HepG2 (cell line): ENCODE measurements around the gene NEDD4. TPM values are rescaled to one million over a fixed set of nuclear protein-coding genes. Genes with fewer than 3 reads are reported as not detected.
A peak's percentile ranks its signal among the peaks of the same experiment; 100 is the strongest.

ENCODE experiments used
- CENPX ChIP-seq: sonication (generic); formaldehyde crosslinking; IDR thresholded peaks from 2 replicates; pipeline ENCODE4 v1.9.0; 2021; ENCODE audit warnings: mild to moderate bottlenecking, missing genetic modification reagents, moderate library complexity
- DBP ChIP-seq: sonication (generic); formaldehyde crosslinking; IDR thresholded peaks from 2 replicates; pipeline ENCODE4 v1.4.0; 2020; ENCODE audit warnings: missing genetic modification reagents; ENCODE audit errors: not compliant biosample characterization
- ELF3 ChIP-seq: IDR thresholded peaks from 2 replicates; pipeline ENCODE4 v1.6.1; 2016; ENCODE audit warnings: missing genetic modification reagents, missing compliant biosample characterization
- HOXA3 ChIP-seq: sonication (generic); formaldehyde crosslinking; IDR thresholded peaks from 2 replicates; pipeline ENCODE4 v1.5.0; 2020; ENCODE audit warnings: missing genetic modification reagents
- ISL2 ChIP-seq: sonication (generic); formaldehyde crosslinking; IDR thresholded peaks from 2 replicates; pipeline ENCODE4 v1.5.0; 2020; ENCODE audit warnings: missing genetic modification reagents
- KMT2B ChIP-seq: IDR thresholded peaks from 2 replicates; pipeline ENCODE4 v1.6.1; 2016; ENCODE audit warnings: missing genetic modification reagents, missing compliant biosample characterization
- LRRFIP1 ChIP-seq: sonication (generic); formaldehyde crosslinking; conservative IDR thresholded peaks from 2 replicates; pipeline ENCODE4 v1.4.0; 2020; ENCODE audit warnings: missing genetic modification reagents
- MAFF ChIP-seq: IDR thresholded peaks from 2 replicates; pipeline ENCODE4 v1.6.1; 2011; ENCODE audit warnings: low read depth, low read length, improper control_type of control experiment
- MEIS2 ChIP-seq: sonication (generic); formaldehyde crosslinking; IDR thresholded peaks from 2 replicates; pipeline ENCODE4 v1.9.0; 2021; ENCODE audit warnings: mild to moderate bottlenecking, missing genetic modification reagents
- MIXL1 ChIP-seq: IDR thresholded peaks from 2 replicates; pipeline ENCODE4 v1.6.1; 2016
- NPAS2 ChIP-seq: sonication (generic); formaldehyde crosslinking; IDR thresholded peaks from 2 replicates; pipeline ENCODE4 v1.8.0; 2022; ENCODE audit warnings: mild to moderate bottlenecking, missing genetic modification reagents, borderline replicate concordance
- PLSCR1 ChIP-seq: sonication (generic); formaldehyde crosslinking; IDR thresholded peaks from 2 replicates; pipeline ENCODE4 v1.5.0; 2020; ENCODE audit warnings: missing genetic modification reagents, mild to moderate bottlenecking, borderline replicate concordance
- REST ChIP-seq, 2 experiments: IDR thresholded peaks; 2 replicates each; pipeline ENCODE4 v1.6.1; 2011 to 2012; ENCODE audit warnings: low read length in 2 of 2, borderline replicate concordance in 1 of 2, low read depth in 1 of 2, mild to moderate bottlenecking in 1 of 2, moderate library complexity in 1 of 2
- SAP130 ChIP-seq: IDR thresholded peaks from 2 replicates; pipeline ENCODE4 v1.6.1; 2016; ENCODE audit warnings: low read depth
- TFAP4 ChIP-seq: sonication (generic); IDR thresholded peaks from 2 replicates; pipeline ENCODE4 v1.6.1; 2016; ENCODE audit warnings: low read depth, borderline replicate concordance
- WIZ ChIP-seq: sonication (generic); formaldehyde crosslinking; IDR thresholded peaks from 2 replicates; pipeline ENCODE4 v1.5.1; 2020; ENCODE audit warnings: mild to moderate bottlenecking, missing genetic modification reagents
- ZC3H4 ChIP-seq: sonication (generic); formaldehyde crosslinking; IDR thresholded peaks from 2 replicates; pipeline ENCODE4 v1.4.0; 2020; ENCODE audit warnings: missing genetic modification reagents, borderline replicate concordance
- ZNF549 ChIP-seq: sonication (generic); formaldehyde crosslinking; IDR thresholded peaks from 2 replicates; pipeline ENCODE4 v1.5.0; 2020; ENCODE audit warnings: missing genetic modification reagents
- ZNF576 ChIP-seq: sonication (generic); formaldehyde crosslinking; IDR thresholded peaks from 2 replicates; pipeline ENCODE4 v1.4.0; 2020; ENCODE audit warnings: mild to moderate bottlenecking, missing genetic modification reagents
- ZNF724P ChIP-seq: sonication (generic); formaldehyde crosslinking; IDR thresholded peaks from 2 replicates; pipeline ENCODE4 v1.8.0; 2022; ENCODE audit warnings: missing genetic modification reagents, borderline replicate concordance
- polyA plus RNA-seq, 8 experiments: library from polyadenylated mRNA; depleted of rRNA in 3 of 8; stranded (reverse) in 7 of 8; unstranded in 1 of 8; fragments of >200 nt; fragmentation: Illumina TruSeq in 4 of 8; extraction: Trizol in 4 of 8; gene quantifications; 2 replicates each; pipeline versions ENCODE4 v1.2.1 to v1.2.3, GENCODE V29; 2011 to 2016; ENCODE audit warnings: low read depth in 4 of 8, missing spikeins in 1 of 8, mixed read lengths in 1 of 8; ENCODE audit not compliant: insufficient read depth in 1 of 8
- total RNA-seq, 5 experiments: library from RNA; depleted of rRNA; stranded (reverse); fragments of >200 nt; fragmentation: Illumina TruSeq; extraction: Trizol; gene quantifications; 2 replicates each; pipeline ENCODE4 v1.2.3, GENCODE V29; 2016; ENCODE audit warnings: low read depth in 1 of 5

NEDD4 gene
- total and polyA plus RNA-seq, 2 of the 13 experiments (the other 11 are each of a cell fraction or from before 2014, with no cell fraction given), result 10.4 to 13.0 TPM

GRCh38 chr15:56040081-56041035, 46.9 kb upstream of the NEDD4 start (continued):
- TF ChIP-seq REST (IDR thresholded peaks at IDR 0.05; ENCODE audit: borderline replicate concordance in 1 of 2, low read depth in 1 of 2, low read length in 2 of 2) (no peak), LRRFIP1 (CRISPR knock-in tag) (no peak), TFAP4 (peak; percentile 62; the same call in 1 of the 2 replicates), MEIS2 (CRISPR knock-in tag) (no peak), CENPX (no peak), ZC3H4 (no peak), SAP130 (CRISPR knock-in tag) (peak; percentile 77), MIXL1 (CRISPR knock-in tag) (no peak), ZNF724P (no peak), ELF3 (CRISPR knock-in tag) (peak; percentile 68; the same call in 1 of the 2 replicates), NPAS2 (CRISPR knock-in tag) (no peak), HOXA3 (CRISPR knock-in tag) (peak; percentile 66), PLSCR1 (no peak), KMT2B (CRISPR knock-in tag) (peak; percentile 41; the same call in 1 of the 2 replicates), ZNF576 (CRISPR knock-in tag) (no peak), DBP (CRISPR knock-in tag) (no peak), MAFF (no peak), ZNF549 (CRISPR knock-in tag) (no peak), ISL2 (no peak), WIZ (CRISPR knock-in tag) (no peak)
